Lung (tissue), 12 donors: Measurements from ENCODE around the gene PRSS36. TPM values are rescaled to one million over a fixed set of nuclear protein-coding genes. Genes with fewer than 3 reads are reported as not detected.

Source experiments
- ATAC-seq: fragments of 200-7000 bp; cut with Tn5 transposase; one replicate; pipeline ENCODE4 v1.9.1; 2020; ENCODE audit warnings: moderate number of reproducible peaks; ENCODE audit not compliant: insufficient read depth, low FRiP score
- DNase-seq, 3 donors: peaks; one replicate each; pipeline ENCODE4 v3.0.0-alpha.2; 2013 to 2017
- H3K27ac ChIP-seq, 2 donors: one replicate each; pipeline ENCODE4 v1.5.1; 2013; ENCODE audit warnings: mild to moderate bottlenecking in 2 of 2, moderate library complexity in 2 of 2, control low read depth in 1 of 2, inconsistent platforms in 1 of 2, low read depth in 1 of 2, low read length in 1 of 2
- H3K27me3 ChIP-seq, 3 donors: one replicate each; pipeline ENCODE4 v1.5.1; 2013; ENCODE audit warnings: low read length in 2 of 3; ENCODE audit not compliant: control insufficient read depth in 3 of 3, insufficient read depth in 3 of 3
- H3K36me3 ChIP-seq, 4 donors: one replicate each; pipeline ENCODE4 v1.5.1; 2013; ENCODE audit warnings: low read length in 4 of 4, mild to moderate bottlenecking in 1 of 4, moderate library complexity in 1 of 4; ENCODE audit not compliant: control insufficient read depth in 4 of 4, insufficient read depth in 4 of 4
- H3K4me1 ChIP-seq, 5 donors: one replicate each; pipeline ENCODE4 v1.5.1; 2013; ENCODE audit warnings: low read length in 5 of 5, mild to moderate bottlenecking in 2 of 5, moderate library complexity in 1 of 5; ENCODE audit not compliant: control insufficient read depth in 5 of 5, insufficient read depth in 5 of 5
- H3K4me3 ChIP-seq: one replicate; pipeline ENCODE4 v1.5.1; 2013; ENCODE audit warnings: mild to moderate bottlenecking, control low read depth, moderate library complexity
- H3K9ac ChIP-seq, 2 donors: one replicate each; pipeline ENCODE4 v1.5.1; 2013; ENCODE audit warnings: low read length in 2 of 2, control low read depth in 1 of 2; ENCODE audit not compliant: insufficient read depth in 1 of 2
- H3K9me3 ChIP-seq, 4 donors: one replicate each; pipeline ENCODE4 v1.5.1; 2013; ENCODE audit warnings: low read length in 3 of 4, mild to moderate bottlenecking in 1 of 4, moderate library complexity in 1 of 4; ENCODE audit not compliant: control insufficient read depth in 4 of 4, insufficient read depth in 3 of 4
- WGBS, 2 donors: extraction: QIAGEN DNeasy Blood & Tissue Kit; methylation state at CpG; one replicate each; pipeline ENCODE4 v1.1.7; 2013; 5-methylcytosine and 5-hydroxymethylcytosine counted together
- polyA plus RNA-seq, 2 donors: library from polyadenylated mRNA; stranded (reverse); fragments of 200-250 nt; gene quantifications; one replicate each; pipeline ENCODE4 v1.2.1, GENCODE V29; 2013
- total RNA-seq, 2 donors: library from RNA; depleted of rRNA in 1 of 2; stranded (reverse); fragments of >200 nt in 1 of 2; gene quantifications; one replicate each; pipeline ENCODE4 v1.2.1, GENCODE V29; 2014 to 2021
- TF ChIP-seq, protein P1 (sequence below): IDR thresholded peaks from 2 replicates; pipeline ENCODE4 v1.5.1; 2012; ENCODE audit warnings: mild to moderate bottlenecking; ENCODE audit errors: control extremely low read depth, extremely low read depth
- donor health status: control.
- donor health status: control.
- donor health status: Bipolar disorder and iron deficiency.
- donor health status: healthy.
- donor health status: DM: yes; HTN: yes; CAD: no.

The PRSS36 gene
- total and polyA plus RNA-seq, 4 donors = 0.43 to 4.2 (median 3.1) TPM

DNA sequence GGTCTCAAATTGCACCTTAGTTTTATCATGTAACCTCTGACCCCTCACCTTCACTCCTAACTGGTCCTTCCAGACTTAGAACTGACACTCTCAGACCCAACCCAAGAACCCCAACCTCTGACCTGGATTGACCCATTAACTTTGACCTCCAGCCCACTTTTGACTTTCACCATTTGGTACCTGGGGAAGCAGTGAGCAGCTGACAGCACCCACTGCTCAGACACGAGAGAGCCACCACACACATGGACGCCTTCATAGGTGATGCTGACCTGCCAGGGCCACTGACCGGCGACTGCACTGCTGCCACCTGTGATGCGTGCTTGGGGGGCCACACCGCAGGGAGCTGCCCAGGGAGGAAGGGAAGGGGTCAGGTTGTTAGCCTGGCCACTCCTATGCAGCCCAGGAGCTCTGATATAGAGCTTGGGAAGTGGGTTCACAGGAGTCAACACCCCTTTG, 16.8 kb downstream of the PRSS36 start:
- Histone ChIP-seq H3K4me3 (no peak overlapping the region), H3K9me3 (no peaks in the 10 kb centered on the region), H3K36me3 (peaks cover 10 to 29% (median 15%) of the 10 kb centered on the region in 4 donors), H3K27ac (no peak overlapping the region), H3K4me1 (peaks cover 0 to 42% (median 5%) of the 10 kb centered on the region in 5 donors), H3K27me3 (no peaks in the 10 kb centered on the region), H3K9ac (no peak overlapping the region)
- 82 to 87% methylated on average over 6 of the region's 6 CpGs for WGBS, 2 donors
- TF ChIP-seq, protein P1, sequence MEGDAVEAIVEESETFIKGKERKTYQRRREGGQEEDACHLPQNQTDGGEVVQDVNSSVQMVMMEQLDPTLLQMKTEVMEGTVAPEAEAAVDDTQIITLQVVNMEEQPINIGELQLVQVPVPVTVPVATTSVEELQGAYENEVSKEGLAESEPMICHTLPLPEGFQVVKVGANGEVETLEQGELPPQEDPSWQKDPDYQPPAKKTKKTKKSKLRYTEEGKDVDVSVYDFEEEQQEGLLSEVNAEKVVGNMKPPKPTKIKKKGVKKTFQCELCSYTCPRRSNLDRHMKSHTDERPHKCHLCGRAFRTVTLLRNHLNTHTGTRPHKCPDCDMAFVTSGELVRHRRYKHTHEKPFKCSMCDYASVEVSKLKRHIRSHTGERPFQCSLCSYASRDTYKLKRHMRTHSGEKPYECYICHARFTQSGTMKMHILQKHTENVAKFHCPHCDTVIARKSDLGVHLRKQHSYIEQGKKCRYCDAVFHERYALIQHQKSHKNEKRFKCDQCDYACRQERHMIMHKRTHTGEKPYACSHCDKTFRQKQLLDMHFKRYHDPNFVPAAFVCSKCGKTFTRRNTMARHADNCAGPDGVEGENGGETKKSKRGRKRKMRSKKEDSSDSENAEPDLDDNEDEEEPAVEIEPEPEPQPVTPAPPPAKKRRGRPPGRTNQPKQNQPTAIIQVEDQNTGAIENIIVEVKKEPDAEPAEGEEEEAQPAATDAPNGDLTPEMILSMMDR = no peak
- no peak for ATAC-seq
- no peak for DNase-seq

DNA sequence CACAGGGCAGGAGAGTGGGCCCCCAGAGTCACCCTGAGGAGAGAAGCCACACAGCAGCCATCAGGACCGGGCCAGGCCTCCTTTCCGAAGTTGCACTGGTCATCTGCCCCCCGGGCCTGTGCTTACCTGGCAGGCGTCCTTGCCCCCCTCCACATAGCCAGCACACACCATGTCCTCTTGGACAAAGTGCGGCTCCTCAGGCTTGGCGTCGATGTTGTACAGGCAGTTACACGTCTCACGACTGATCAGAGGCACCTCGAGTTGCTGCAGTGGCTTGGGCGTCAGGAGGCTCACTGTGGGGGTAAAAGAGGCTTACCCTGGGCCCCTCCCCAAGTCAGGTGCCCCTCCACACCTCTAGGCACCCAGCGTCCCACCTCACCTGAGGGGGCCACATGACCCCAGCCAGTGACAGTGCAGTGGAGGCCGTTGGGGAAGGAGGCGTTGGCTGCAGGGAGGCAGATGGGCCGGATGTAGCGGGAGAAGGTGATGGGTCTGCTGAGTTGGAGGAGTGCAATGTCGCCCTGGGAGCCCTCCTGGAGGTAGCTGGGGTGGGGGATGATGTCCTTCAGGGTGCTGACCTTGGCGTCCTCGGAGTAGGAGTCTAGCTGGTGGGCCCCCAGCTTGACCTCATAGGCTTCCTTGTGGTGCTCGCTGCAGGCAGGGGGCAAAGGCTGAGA, 17.4 kb downstream of the PRSS36 start:
- Histone ChIP-seq H3K9ac (no peak overlapping the region), H3K27ac (peak overlapping the region in 1 of 2 donors; percentile 60), H3K4me1 (peaks cover 0 to 42% (median 7%) of the 10 kb centered on the region in 5 donors), H3K9me3 (no peaks in the 10 kb centered on the region), H3K36me3 (peaks cover 15 to 29% (median 19%) of the 10 kb centered on the region in 4 donors), H3K27me3 (no peaks in the 10 kb centered on the region), H3K4me3 (no peak overlapping the region)
- WGBS, 2 donors = 84 to 90% methylated on average over 20 of the region's 20 CpGs
- TF ChIP-seq, protein P1 = no peak
- no peak for ATAC-seq
- no peak for DNase-seq

DNA sequence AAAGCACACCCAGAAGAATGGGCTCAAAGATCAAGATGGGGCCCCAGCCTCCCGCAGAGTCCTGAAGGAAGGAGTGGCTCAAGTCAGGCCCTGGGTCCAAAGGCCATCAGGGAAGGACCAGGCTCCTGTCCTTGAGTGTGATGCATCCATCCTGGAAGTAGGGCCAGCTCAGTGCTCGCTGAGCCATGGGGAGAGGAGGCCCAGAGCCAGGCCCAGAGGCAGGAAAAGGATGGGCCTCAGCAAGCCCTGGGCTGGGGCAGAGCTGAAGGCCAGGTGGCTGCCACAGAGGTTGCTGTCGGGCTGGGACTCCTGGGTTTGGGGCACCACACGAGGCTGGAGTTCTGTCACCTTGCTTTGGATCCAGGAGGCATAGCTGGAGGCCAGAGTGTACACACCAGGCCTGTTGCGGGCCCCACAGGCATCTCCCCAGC, 18.0 kb downstream of the PRSS36 start:
- Histone ChIP-seq H3K4me1 (peaks cover 0 to 42% (median 7%) of the 10 kb centered on the region in 5 donors), H3K9ac (no peak overlapping the region), H3K9me3 (no peaks in the 10 kb centered on the region), H3K36me3 (peaks cover 15 to 34% (median 23%) of the 10 kb centered on the region in 4 donors), H3K27ac (peak overlapping the region in 1 of 2 donors; percentile 60), H3K4me3 (no peak overlapping the region), H3K27me3 (no peaks in the 10 kb centered on the region)
- ATAC-seq (no peak), DNase-seq (no peak)
- WGBS, 2 donors = 82 to 84% methylated on average over 5 of the region's 5 CpGs
- TF ChIP-seq, protein P1 = no peak
